NB4 (cell line): ENCODE data around the gene NCAM2.

Experiments
- DNase-seq: peaks from one replicate; pipeline ENCODE4 v3.0.0; 2010; ENCODE audit warnings: low read depth
- H3K4me3 ChIP-seq: one replicate; pipeline ENCODE4 v1.5.1; 2011; ENCODE audit warnings: mild to moderate bottlenecking, low read depth, low read length, moderate library complexity
- CTCF ChIP-seq: IDR thresholded peaks from one replicate; pipeline ENCODE4 v1.5.1; 2012; ENCODE audit warnings: low read depth, low read length
- MAX ChIP-seq: IDR thresholded peaks from 2 replicates; pipeline ENCODE4 v1.6.1; 2011; ENCODE audit warnings: low read depth, low read length
- MYC ChIP-seq: IDR thresholded peaks from 2 replicates; pipeline ENCODE4 v1.6.1; 2011; ENCODE audit warnings: low read depth, low read length
- POLR2A ChIP-seq: IDR thresholded peaks from 2 replicates; pipeline ENCODE4 v1.6.1; 2011; ENCODE audit warnings: mild to moderate bottlenecking; ENCODE audit not compliant: insufficient read length; ENCODE audit errors: extremely low read depth

The NCAM2 gene

GRCh38 chr21:21029164-21029563, 31.0 kb downstream of the NCAM2 start:
- H3K4me3 ChIP-seq, result no peak overlapping the region
- TF ChIP-seq MAX, result no peak
- no peak for TF ChIP-seq POLR2A
- no peak for TF ChIP-seq CTCF
- no peak for TF ChIP-seq MYC
- peak; percentile 18 for DNase-seq

GRCh38 chr21:21030311-21030710, 32.1 kb downstream of the NCAM2 start:
- TF ChIP-seq MYC, result no peak
- TF ChIP-seq MAX, result no peak
- TF ChIP-seq POLR2A, result no peak
- TF ChIP-seq CTCF, result no peak
- DNase-seq, result no peak
- no peak overlapping the region for H3K4me3 ChIP-seq

GRCh38 chr21:21034036-21034435, 35.8 kb downstream of the NCAM2 start:
- no peak for DNase-seq
- TF ChIP-seq MYC, result no peak
- no peak for TF ChIP-seq CTCF
- no peak for TF ChIP-seq POLR2A
- TF ChIP-seq MAX, result no peak
- H3K4me3 ChIP-seq, result no peak overlapping the region

GRCh38 chr21:21039624-21040170, 41.5 kb downstream of the NCAM2 start:
- DNase-seq, result no peak
- no peak overlapping the region for H3K4me3 ChIP-seq
- TF ChIP-seq MYC, result no peak
- TF ChIP-seq MAX, result no peak
- no peak for TF ChIP-seq CTCF
- TF ChIP-seq POLR2A, result no peak

GRCh38 chr21:21045518-21045917, 47.3 kb downstream of the NCAM2 start:
- no peak for DNase-seq
- no peak for TF ChIP-seq MYC
- TF ChIP-seq CTCF, result no peak
- no peak for TF ChIP-seq MAX
- TF ChIP-seq POLR2A, result no peak
- no peak overlapping the region for H3K4me3 ChIP-seq
